K562 (cell line): Measurements from ENCODE around the gene GRWD1. TPM values are rescaled to one million over a fixed set of nuclear protein-coding genes. Genes with fewer than 3 reads are reported as not detected.

Experiments used
- KLF16 ChIP-seq: IDR thresholded peaks from 2 replicates; pipeline ENCODE4 v1.6.1; 2016; ENCODE audit warnings: antibody characterized with exemption
- RBBP5 ChIP-seq: fragments of 200-600 bp; sonication (generic); IDR thresholded peaks from 2 replicates; pipeline ENCODE4 v1.6.1; 2012; ENCODE audit warnings: borderline replicate concordance, mild to moderate bottlenecking, low read length, control low read depth, inconsistent platforms; ENCODE audit not compliant: insufficient read depth, poor library complexity, severe bottlenecking
- TEAD4 ChIP-seq, 2 experiments: sonication (generic) in 1 of 2; formaldehyde crosslinking in 1 of 2; IDR thresholded peaks; 2 replicates each; pipeline versions ENCODE4 v1.6.1 to v1.8.0; 2012 to 2022; ENCODE audit warnings: borderline replicate concordance in 1 of 2, inconsistent platforms in 1 of 2, low read length in 1 of 2, mild to moderate bottlenecking in 1 of 2, missing genetic modification reagents in 1 of 2
- polyA plus RNA-seq, 8 experiments: library from polyadenylated mRNA; depleted of rRNA in 4 of 8; stranded (reverse) in 5 of 8; unstranded in 3 of 8; fragments of >200 nt; fragmentation: Nextera tagmentation in 2 of 8; fragmentation: Illumina TruSeq in 1 of 8; extraction: Ambion mirVana in 2 of 8; extraction: Trizol in 1 of 8; gene quantifications; 2 replicates each; pipeline versions ENCODE4 v1.2.1 to v1.2.3, GENCODE V29; 2011 to 2014; ENCODE audit warnings: inconsistent platforms in 1 of 8, missing spikeins in 1 of 8
- total RNA-seq, 7 experiments: library from RNA; depleted of rRNA in 6 of 7; stranded (reverse); fragments of >200 nt in 6 of 7; fragmentation: Illumina TruSeq in 2 of 7; extraction: Trizol in 2 of 7; gene quantifications; 2 replicates each; pipeline versions ENCODE4 v1.2.1 to v1.2.3, GENCODE V29; 2011 to 2021; ENCODE audit warnings: low replicate concordance in 1 of 7
- TF ChIP-seq, protein P1 (sequence below), 2 experiments: IDR thresholded peaks in 1 of 2; conservative IDR thresholded peaks in 1 of 2; 2 replicates each; pipeline ENCODE4 v1.6.1; 2016; ENCODE audit warnings: low read depth in 2 of 2, mild to moderate bottlenecking in 1 of 2, missing compliant biosample characterization in 1 of 2, missing genetic modification characterization in 1 of 2, moderate library complexity in 1 of 2
- TF ChIP-seq, protein P2 (sequence below), 3 experiments: IDR thresholded peaks in 2 of 3; conservative IDR thresholded peaks in 1 of 3; 2 replicates each; pipeline ENCODE4 v1.5.1; 2011 to 2012; ENCODE audit warnings: low read length in 3 of 3, mild to moderate bottlenecking in 3 of 3, control low read depth in 2 of 3, improper control_type of control experiment in 1 of 3, inconsistent platforms in 1 of 3, low read depth in 1 of 3, mixed read lengths in 1 of 3, moderate library complexity in 1 of 3; ENCODE audit not compliant: insufficient read depth in 2 of 3
- TF ChIP-seq, protein P3 (sequence below): sonication (generic); formaldehyde crosslinking; IDR thresholded peaks from 2 replicates; pipeline ENCODE4 v1.8.1; 2023; ENCODE audit warnings: mild to moderate bottlenecking, missing genetic modification reagents, moderate library complexity

GRWD1 gene
- total and polyA plus RNA-seq, 9 of the 15 experiments (the other 6 are each of a cell fraction or from before 2014, with no cell fraction given), result 1.5 to 87.2 (median 24.5) TPM

DNA sequence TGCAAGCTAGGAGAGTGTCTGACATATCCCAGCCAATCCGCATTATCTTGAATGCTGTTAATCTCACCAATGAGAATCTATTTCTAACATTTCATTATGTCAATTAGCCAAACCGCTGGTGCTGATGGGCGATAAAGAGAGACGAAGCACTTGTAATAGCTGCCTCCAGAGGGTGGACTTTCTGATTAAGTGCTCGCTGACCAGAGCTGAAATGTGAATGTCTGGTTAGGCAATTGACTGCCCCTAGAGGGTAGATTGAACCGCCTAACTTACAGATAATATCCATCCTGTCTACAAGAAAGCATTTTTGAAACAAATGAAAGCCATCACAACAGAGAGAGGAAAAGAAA lies 552 bp upstream of the GRWD1 start (continued):
- TF ChIP-seq, protein P1, sequence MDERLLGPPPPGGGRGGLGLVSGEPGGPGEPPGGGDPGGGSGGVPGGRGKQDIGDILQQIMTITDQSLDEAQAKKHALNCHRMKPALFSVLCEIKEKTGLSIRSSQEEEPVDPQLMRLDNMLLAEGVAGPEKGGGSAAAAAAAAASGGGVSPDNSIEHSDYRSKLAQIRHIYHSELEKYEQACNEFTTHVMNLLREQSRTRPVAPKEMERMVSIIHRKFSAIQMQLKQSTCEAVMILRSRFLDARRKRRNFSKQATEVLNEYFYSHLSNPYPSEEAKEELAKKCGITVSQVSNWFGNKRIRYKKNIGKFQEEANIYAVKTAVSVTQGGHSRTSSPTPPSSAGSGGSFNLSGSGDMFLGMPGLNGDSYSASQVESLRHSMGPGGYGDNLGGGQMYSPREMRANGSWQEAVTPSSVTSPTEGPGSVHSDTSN (CRISPR knock-in tag; IDR thresholded peaks at IDR 0.05; ENCODE audit: low read depth), result no peak
- TF ChIP-seq, protein P1 (tag; conservative IDR thresholded peaks at IDR 0.05; ENCODE audit: low read depth), result peak; percentile 42; the same call in 1 of the 2 replicates
- peak; percentile 50; the same call in 1 of the 2 replicates for TF ChIP-seq KLF16
- TF ChIP-seq TEAD4 (IDR thresholded peaks at IDR 0.05; ENCODE audit: low read length), result peak; percentile 73
- no peak for TF ChIP-seq TEAD4 (CRISPR knock-in tag; IDR thresholded peaks at IDR 0.05; ENCODE audit: borderline replicate concordance)
- TF ChIP-seq, protein P2, sequence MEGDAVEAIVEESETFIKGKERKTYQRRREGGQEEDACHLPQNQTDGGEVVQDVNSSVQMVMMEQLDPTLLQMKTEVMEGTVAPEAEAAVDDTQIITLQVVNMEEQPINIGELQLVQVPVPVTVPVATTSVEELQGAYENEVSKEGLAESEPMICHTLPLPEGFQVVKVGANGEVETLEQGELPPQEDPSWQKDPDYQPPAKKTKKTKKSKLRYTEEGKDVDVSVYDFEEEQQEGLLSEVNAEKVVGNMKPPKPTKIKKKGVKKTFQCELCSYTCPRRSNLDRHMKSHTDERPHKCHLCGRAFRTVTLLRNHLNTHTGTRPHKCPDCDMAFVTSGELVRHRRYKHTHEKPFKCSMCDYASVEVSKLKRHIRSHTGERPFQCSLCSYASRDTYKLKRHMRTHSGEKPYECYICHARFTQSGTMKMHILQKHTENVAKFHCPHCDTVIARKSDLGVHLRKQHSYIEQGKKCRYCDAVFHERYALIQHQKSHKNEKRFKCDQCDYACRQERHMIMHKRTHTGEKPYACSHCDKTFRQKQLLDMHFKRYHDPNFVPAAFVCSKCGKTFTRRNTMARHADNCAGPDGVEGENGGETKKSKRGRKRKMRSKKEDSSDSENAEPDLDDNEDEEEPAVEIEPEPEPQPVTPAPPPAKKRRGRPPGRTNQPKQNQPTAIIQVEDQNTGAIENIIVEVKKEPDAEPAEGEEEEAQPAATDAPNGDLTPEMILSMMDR (IDR thresholded peaks at IDR 0.05 in 2 of 3, conservative IDR thresholded peaks at IDR 0.05 in 1 of 3; ENCODE audit: insufficient read depth in 2 of 3, low read depth in 1 of 3, low read length in 3 of 3), result peak; percentile 74 to 95 (median 83)
- TF ChIP-seq, protein P3, sequence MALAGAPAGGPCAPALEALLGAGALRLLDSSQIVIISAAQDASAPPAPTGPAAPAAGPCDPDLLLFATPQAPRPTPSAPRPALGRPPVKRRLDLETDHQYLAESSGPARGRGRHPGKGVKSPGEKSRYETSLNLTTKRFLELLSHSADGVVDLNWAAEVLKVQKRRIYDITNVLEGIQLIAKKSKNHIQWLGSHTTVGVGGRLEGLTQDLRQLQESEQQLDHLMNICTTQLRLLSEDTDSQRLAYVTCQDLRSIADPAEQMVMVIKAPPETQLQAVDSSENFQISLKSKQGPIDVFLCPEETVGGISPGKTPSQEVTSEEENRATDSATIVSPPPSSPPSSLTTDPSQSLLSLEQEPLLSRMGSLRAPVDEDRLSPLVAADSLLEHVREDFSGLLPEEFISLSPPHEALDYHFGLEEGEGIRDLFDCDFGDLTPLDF (CRISPR knock-in tag), result no peak
- no peak for TF ChIP-seq RBBP5
